GM19324 (cell line): ENCODE measurements around the gene HMGXB3.

Source experiments
- ATAC-seq: cut with Tn5 transposase; IDR thresholded peaks from one replicate; pipeline ENCODE4 v1.9.1; 2021; ENCODE audit warnings: mild to moderate bottlenecking, moderate library complexity; ENCODE audit not compliant: unreplicated experiment, low FRiP score

HMGXB3 gene

GRCh38 chr5:150065886-150066285, 65.3 kb downstream of the HMGXB3 start:
- ATAC-seq, result no peak

GRCh38 chr5:150066436-150066835, 65.9 kb downstream of the HMGXB3 start:
- ATAC-seq, result no peak

DNA sequence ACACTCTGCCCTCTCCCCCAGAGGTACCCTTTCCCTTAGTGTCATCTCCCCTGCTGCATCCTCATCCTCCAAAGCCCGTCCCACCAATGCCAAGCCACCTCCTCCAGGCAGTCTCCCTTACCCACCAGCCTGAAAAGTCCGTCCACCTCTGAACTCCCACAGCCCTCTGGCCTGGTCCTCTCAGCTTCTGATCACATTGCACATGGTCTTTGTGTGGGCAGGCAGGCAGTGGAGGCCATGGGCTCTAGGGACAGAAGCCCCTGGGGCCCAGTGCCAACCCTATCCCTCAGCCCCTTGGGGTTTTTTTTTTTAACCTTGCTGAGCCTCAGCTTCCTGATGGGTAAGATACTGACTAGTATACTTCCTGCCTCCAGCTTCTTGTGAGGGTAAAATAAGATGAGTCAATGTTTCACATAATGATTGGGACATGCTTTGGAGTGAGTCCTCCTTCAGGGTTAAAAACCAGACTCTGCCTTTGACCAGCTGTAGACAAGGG, 66.4 kb downstream of the HMGXB3 start:
- ATAC-seq, result no peak

- ATAC-seq, result no peak
These were observed 66.9 kb downstream of the HMGXB3 start for GRCh38 chr5:150067405-150067960.

- ATAC-seq, result no peak
These were observed 67.5 kb downstream of the HMGXB3 start for GRCh38 chr5:150068071-150068470.

DNA sequence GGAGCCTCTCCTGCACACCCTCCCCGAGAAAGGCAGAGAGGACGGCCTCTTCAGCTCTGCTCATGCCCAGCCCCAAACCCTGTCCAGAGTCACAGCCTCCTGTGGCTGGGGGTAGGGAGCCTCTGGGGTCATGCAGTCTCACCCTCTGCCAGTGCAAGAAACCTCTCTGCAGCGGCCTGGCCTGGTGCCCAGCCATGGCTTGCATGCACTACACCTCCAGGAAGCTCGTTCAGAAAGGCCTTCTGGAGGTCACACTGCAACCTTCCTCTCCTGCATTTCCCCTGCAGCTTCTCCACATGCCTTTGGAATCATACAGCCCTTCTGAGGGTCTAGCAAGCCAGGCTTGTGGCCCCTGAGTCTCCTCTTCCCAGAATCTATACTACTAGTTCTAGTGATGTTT, 67.9 kb downstream of the HMGXB3 start:
- no peak for ATAC-seq

DNA sequence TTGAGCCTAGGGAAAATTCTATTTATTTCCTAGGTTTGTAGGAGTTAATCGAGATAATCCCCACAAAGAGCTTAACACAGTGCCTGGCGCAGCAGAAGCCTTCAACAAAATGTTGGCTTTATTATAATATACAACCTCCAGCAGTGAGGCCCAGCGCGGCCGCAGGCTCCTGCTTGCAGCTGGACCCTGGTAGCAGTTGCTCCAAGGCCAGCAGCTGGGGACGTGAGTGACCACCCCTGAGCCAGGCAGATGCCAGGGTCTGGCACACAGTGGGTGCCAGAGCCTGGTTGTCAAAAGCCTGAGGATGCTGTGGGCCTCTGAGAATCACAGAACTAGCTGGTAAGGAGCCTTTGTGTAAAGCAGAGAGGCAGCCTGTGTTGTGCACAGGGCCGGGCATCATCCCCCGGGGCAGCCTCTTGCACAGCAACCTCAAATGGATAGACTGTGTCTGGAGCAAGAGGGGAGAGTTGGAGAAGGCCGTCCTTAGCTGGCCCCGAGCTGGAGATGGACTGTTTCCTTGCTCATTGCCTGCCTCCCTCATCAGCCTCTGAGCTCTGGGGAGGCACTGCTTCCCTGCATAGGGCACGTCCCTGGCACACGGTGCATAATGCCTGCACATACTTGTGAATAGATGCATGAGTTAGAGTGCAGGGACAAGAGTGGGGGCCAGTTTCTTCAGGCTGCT, 68.6 kb downstream of the HMGXB3 start:
- no peak for ATAC-seq

- no peak for ATAC-seq
These were observed 69.4 kb downstream of the HMGXB3 start for GRCh38 chr5:150069672-150070627.

DNA sequence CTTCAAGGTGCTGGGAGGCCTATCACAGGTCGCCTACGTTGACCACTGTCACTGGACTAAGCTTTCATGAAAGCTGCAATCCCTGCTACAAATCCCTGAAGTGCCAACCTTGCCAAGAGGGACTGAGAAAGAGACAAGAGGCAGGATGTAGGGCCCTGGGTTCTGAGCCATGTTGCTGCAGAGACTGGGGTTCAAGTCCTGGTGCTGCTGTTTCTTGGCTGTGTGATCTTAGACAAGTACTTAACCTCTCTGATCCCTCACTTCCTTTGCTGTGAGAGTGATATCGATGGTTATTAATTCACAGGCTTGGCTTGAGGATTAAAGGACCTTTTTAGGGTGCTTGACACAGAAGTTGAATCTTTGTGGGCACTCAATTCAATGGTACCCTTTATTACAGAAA, 70.3 kb downstream of the HMGXB3 start:
- ATAC-seq, result no peak

DNA sequence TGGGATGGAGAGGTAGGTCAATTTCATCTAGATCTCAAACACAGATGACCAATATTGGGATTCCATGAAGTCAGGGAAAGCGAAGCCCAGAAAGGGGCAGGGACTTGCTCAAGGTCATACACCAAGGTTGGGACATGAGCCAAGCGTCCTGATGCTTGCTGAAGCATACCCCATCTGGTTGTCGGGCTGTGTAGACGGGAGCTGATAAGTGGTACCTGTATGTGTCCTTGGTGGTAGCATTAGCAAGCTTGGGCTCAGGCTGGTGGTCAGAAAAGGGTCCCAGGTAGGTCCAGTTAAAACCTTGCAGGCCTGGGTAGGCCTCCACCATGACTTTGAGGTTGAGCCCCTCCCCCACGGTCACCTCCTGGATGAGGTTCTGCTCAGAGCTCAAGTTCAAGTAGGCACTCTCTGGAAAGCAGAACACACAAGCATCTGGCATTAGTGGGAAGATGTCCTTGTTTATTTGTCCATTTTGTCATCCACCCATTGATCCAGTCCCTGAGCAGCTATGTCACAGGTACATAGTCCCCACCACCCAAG, 72.6 kb downstream of the HMGXB3 start:
- ATAC-seq, result no peak

- no peak for ATAC-seq
These were observed 73.1 kb downstream of the HMGXB3 start for GRCh38 chr5:150073677-150074076.

DNA sequence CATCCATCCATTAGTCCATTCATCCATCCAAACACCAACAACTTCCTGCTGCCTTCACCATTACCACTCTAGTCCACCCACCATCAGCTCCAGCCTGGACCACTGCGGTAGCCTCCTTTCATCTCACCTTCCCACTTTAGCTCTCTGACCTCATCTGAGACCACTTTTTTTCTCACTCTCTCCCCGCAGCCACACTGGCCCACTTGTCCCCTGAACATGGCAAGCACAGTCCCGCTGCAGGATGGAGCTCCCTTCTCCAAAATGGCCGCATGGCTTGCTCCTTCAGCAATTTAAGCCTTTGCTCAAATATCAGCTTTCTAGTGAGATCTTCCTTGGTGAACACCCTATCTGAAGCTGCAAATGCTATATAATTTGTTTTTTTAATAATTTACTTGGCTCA, 74.7 kb downstream of the HMGXB3 start:
- ATAC-seq, result no peak

GRCh38 chr5:150075806-150076205, 75.3 kb downstream of the HMGXB3 start:
- ATAC-seq, result no peak

DNA sequence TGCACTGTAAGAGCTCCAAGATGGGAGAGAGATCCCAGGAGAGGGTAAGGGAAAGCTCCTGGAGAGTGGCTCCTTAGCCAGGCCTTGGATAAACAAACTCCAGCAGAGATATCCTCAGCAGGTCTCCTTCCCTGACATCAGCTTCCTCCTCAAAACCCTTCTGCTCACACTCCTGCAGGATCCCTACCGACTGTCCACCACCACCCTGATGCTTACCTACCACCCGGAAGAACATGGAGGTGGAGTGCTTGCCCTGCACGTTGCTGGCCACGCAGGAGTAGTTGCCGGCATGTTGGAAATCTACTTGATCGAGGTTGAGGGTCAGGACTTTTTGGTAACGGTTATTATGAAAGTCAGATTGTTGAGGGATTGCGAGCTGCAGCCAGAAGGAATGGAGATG, 76.5 kb downstream of the HMGXB3 start:
- ATAC-seq, result no peak

- no peak for ATAC-seq
These were observed 77.7 kb downstream of the HMGXB3 start for GRCh38 chr5:150077996-150078801.

- ATAC-seq, result no peak
These were observed 78.5 kb downstream of the HMGXB3 start for GRCh38 chr5:150078802-150079689.

GRCh38 chr5:150079909-150080461, 79.4 kb downstream of the HMGXB3 start:
- no peak for ATAC-seq

- ATAC-seq, result no peak
These were observed 80.3 kb downstream of the HMGXB3 start for GRCh38 chr5:150080696-150081435.
